GM21367 (cell line): ENCODE data around the gene RAB8A.

Experiments used
- ATAC-seq: cut with Tn5 transposase; IDR thresholded peaks from one replicate; pipeline ENCODE4 v1.9.1; 2021; ENCODE audit not compliant: unreplicated experiment

The RAB8A gene

GRCh38 chr19:16136185-16136999 lies 24.7 kb downstream of the RAB8A start:
- ATAC-seq, result no peak

GRCh38 chr19:16139752-16140151 lies 28.1 kb downstream of the RAB8A start:
- no peak for ATAC-seq

- no peak for ATAC-seq
Measured at GRCh38 chr19:16141043-16141442, 29.4 kb downstream of the RAB8A start.

GRCh38 chr19:16142032-16142580 lies 30.4 kb downstream of the RAB8A start:
- ATAC-seq, result no peak

GRCh38 chr19:16143399-16144215 lies 31.9 kb downstream of the RAB8A start, which contains the start of gene HSH2D:
HSH2D (plus strand) TSS chr19:16143685; CDS start chr19:16148751, 5,066 bp downstream.
- ATAC-seq, result no peak

- ATAC-seq, result no peak
Measured at GRCh38 chr19:16144216-16144581, 32.5 kb downstream of the RAB8A start.

- ATAC-seq, result no peak
Measured at GRCh38 chr19:16146112-16146511, 34.4 kb downstream of the RAB8A start.

GRCh38 chr19:16148443-16149229 lies 36.9 kb downstream of the RAB8A start:
- no peak for ATAC-seq

GRCh38 chr19:16153582-16154336 lies 42.1 kb downstream of the RAB8A start:
- ATAC-seq, result no peak

- ATAC-seq, result no peak
Measured at GRCh38 chr19:16154557-16154956, 42.9 kb downstream of the RAB8A start.

GRCh38 chr19:16155128-16155527 lies 43.4 kb downstream of the RAB8A start:
- ATAC-seq, result no peak

GRCh38 chr19:16156904-16157303 lies 45.2 kb downstream of the RAB8A start:
- ATAC-seq, result no peak

GRCh38 chr19:16157601-16158000 lies 45.9 kb downstream of the RAB8A start:
- ATAC-seq, result no peak

- no peak for ATAC-seq
Measured at GRCh38 chr19:16159655-16160054, 48.0 kb downstream of the RAB8A start.

GRCh38 chr19:16160445-16160942 lies 48.8 kb downstream of the RAB8A start:
- no peak for ATAC-seq

GRCh38 chr19:16160943-16161560 lies 49.4 kb downstream of the RAB8A start:
- ATAC-seq, result no peak

- no peak for ATAC-seq
Measured at GRCh38 chr19:16161840-16162239, 50.2 kb downstream of the RAB8A start.

GRCh38 chr19:16164222-16164890 lies 52.7 kb downstream of the RAB8A start:
- no peak for ATAC-seq

GRCh38 chr19:16166417-16166816 lies 54.7 kb downstream of the RAB8A start:
- no peak for ATAC-seq
